GM08714 (cell line): Measurements from ENCODE around the gene STYXL1.

Experiments used
- H3K4me3 ChIP-seq: fragments of 200-500 bp; sonication (Bioruptor generic); 2 replicates; pipeline ENCODE4 v1.5.1; 2014; ENCODE audit warnings: mild to moderate bottlenecking, low read length, inconsistent platforms
- ZNF274 ChIP-seq: IDR thresholded peaks from 2 replicates; pipeline ENCODE4 v1.6.1; 2012; ENCODE audit warnings: mild to moderate bottlenecking, low read depth, low read length

Gene STYXL1

GRCh38 chr7:75971961-75972763, 75.6 kb downstream of the STYXL1 start:
- no peak overlapping the region for H3K4me3 ChIP-seq

GRCh38 chr7:75971309-75971960, 76.4 kb downstream of the STYXL1 start:
- TF ChIP-seq ZNF274 = no peak

More at GRCh38 chr7:75971961-75972763, 75.6 kb downstream of the STYXL1 start:
- no peak for TF ChIP-seq ZNF274

GRCh38 chr7:75969704-75970498, 77.9 kb downstream of the STYXL1 start:
- no peak overlapping the region for H3K4me3 ChIP-seq
- no peak for TF ChIP-seq ZNF274

More at GRCh38 chr7:75971309-75971960, 76.4 kb downstream of the STYXL1 start:
- H3K4me3 ChIP-seq = no peak overlapping the region

- TF ChIP-seq ZNF274 = no peak
- no peak overlapping the region for H3K4me3 ChIP-seq
Observed at GRCh38 chr7:75969182-75969581, 78.6 kb downstream of the STYXL1 start.

- TF ChIP-seq ZNF274 = no peak
- no peak overlapping the region for H3K4me3 ChIP-seq
Observed at GRCh38 chr7:75968561-75969001, 79.2 kb downstream of the STYXL1 start.

- no peak for TF ChIP-seq ZNF274
- no peak overlapping the region for H3K4me3 ChIP-seq
Observed at GRCh38 chr7:75968012-75968411, 79.8 kb downstream of the STYXL1 start.

- TF ChIP-seq ZNF274 = no peak
- no peak overlapping the region for H3K4me3 ChIP-seq
Observed at GRCh38 chr7:75967487-75967997, 80.3 kb downstream of the STYXL1 start.

GRCh38 chr7:75967055-75967454, 80.7 kb downstream of the STYXL1 start:
- TF ChIP-seq ZNF274 = no peak
- no peak overlapping the region for H3K4me3 ChIP-seq

GRCh38 chr7:75966190-75966961, 81.4 kb downstream of the STYXL1 start:
- TF ChIP-seq ZNF274 = no peak
- no peak overlapping the region for H3K4me3 ChIP-seq

- TF ChIP-seq ZNF274 = no peak
- H3K4me3 ChIP-seq = no peak overlapping the region
Observed at GRCh38 chr7:75965617-75966016, 82.2 kb downstream of the STYXL1 start.

GRCh38 chr7:75963381-75963995, 84.3 kb downstream of the STYXL1 start:
- no peak overlapping the region for H3K4me3 ChIP-seq
- TF ChIP-seq ZNF274 = no peak

GRCh38 chr7:75962607-75963380, 85.0 kb downstream of the STYXL1 start:
- no peak for TF ChIP-seq ZNF274
- no peak overlapping the region for H3K4me3 ChIP-seq
